A549 (cell line): ENCODE data around the gene ATP6V0A1. TPM values are rescaled to one million over a fixed set of nuclear protein-coding genes. Genes with fewer than 3 reads are reported as not detected.

Experiments used
- ATAC-seq, 2 experiments: fragments of 200-7000 bp in 1 of 2; fragments of >200 bp in 1 of 2; cut with Nextera tagmentation in 1 of 2; cut with Tn5 transposase in 1 of 2; 3 replicates each; pipeline versions ENCODE4 v1.8.0 to v1.9.1; 2018 to 2020; ENCODE audit warnings: mild to moderate bottlenecking in 1 of 2, moderate library complexity in 1 of 2
- CTCF ChIA-PET: fragments of 300-600 bp; sonication (Branson Sonifier 250); formaldehyde crosslinking; extraction: SDS; loops from one replicate; lab custom pipeline; 2021; ENCODE audit warnings: antibody characterized with exemption, inconsistent platforms; lab: Yijun Ruan, JAX
- POLR2A ChIA-PET: fragments of 350-600 bp; formaldehyde crosslinking; extraction: SDS; loops from one replicate; lab custom pipeline; 2021; ENCODE audit warnings: antibody characterized with exemption, inconsistent platforms; lab: Yijun Ruan, JAX
- DNase-seq, 2 experiments: peaks; one replicate each; pipeline versions ENCODE4 v3.0.0 to v3.0.0-alpha.2; 2011 to 2016; ENCODE audit warnings: low read depth in 1 of 2, low spot score in 1 of 2
- FAIRE-seq: peaks from 2 replicates; lab custom pipeline; 2011; peaks lifted over from hg19 to GRCh38; lab: Jason Lieb, UNC
- H3K27ac ChIP-seq, 2 experiments: fragments of >200 bp; sonication (Bioruptor Twin); formaldehyde crosslinking; 3 replicates each; pipeline ENCODE4 v1.5.1; 2016 to 2017
- H3K4me1 ChIP-seq: fragments of >200 bp; sonication (Bioruptor Twin); formaldehyde crosslinking; 3 replicates; pipeline ENCODE4 v1.6.1; 2016
- H3K4me2 ChIP-seq: fragments of >200 bp; sonication (Bioruptor Twin); formaldehyde crosslinking; 3 replicates; pipeline ENCODE4 v1.6.1; 2016
- H3K4me3 ChIP-seq: fragments of >200 bp; sonication (Bioruptor Twin); formaldehyde crosslinking; 3 replicates; pipeline ENCODE4 v1.5.1; 2016
- H3K9me3 ChIP-seq: fragments of >200 bp; sonication (Bioruptor Twin); formaldehyde crosslinking; 3 replicates; pipeline ENCODE4 v1.6.1; 2016
- CBX2 ChIP-seq: fragments of 200-600 bp; sonication (generic); IDR thresholded peaks from 2 replicates; pipeline ENCODE4 v1.6.1; 2016; ENCODE audit warnings: low read depth, mild to moderate bottlenecking, borderline replicate concordance
- CBX8 ChIP-seq: fragments of 200-600 bp; sonication (generic); IDR thresholded peaks from 2 replicates; pipeline ENCODE4 v1.6.1; 2016
- CEBPB ChIP-seq, 2 experiments: fragments of >200 bp in 1 of 2; sonication (Bioruptor Twin) in 1 of 2; formaldehyde crosslinking in 1 of 2; IDR thresholded peaks; 2 replicates each; pipeline ENCODE4 v1.6.1; 2012 to 2016
- CHD2 ChIP-seq: fragments of 150-350 bp; IDR thresholded peaks from 2 replicates; pipeline ENCODE4 v1.6.1; 2014; ENCODE audit warnings: low read length; ENCODE audit not compliant: partially characterized antibody
- EHF ChIP-seq: fragments of 250-450 bp; sonication (Bioruptor Pico); IDR thresholded peaks from 2 replicates; pipeline ENCODE4 v1.5.0; 2020; ENCODE audit warnings: mild to moderate bottlenecking
- EHMT2 ChIP-seq: fragments of 200-600 bp; sonication (generic); IDR thresholded peaks from 2 replicates; pipeline ENCODE4 v1.6.1; 2016; ENCODE audit warnings: antibody characterized with exemption, low read depth, mild to moderate bottlenecking, moderate library complexity
- EP300 ChIP-seq, 2 experiments: fragments of >200 bp; sonication (Bioruptor Twin); formaldehyde crosslinking; IDR thresholded peaks; 2 replicates in 1 of 2; 3 replicates in 1 of 2; pipeline ENCODE4 v1.6.1; 2016 to 2017
- ESRRA ChIP-seq: fragments of 150-350 bp; IDR thresholded peaks from 2 replicates; pipeline ENCODE4 v1.6.1; 2014; ENCODE audit warnings: mild to moderate bottlenecking, low read length, borderline replicate concordance
- FOSB ChIP-seq: fragments of 250-450 bp; sonication (Bioruptor Pico); IDR thresholded peaks from 2 replicates; pipeline ENCODE4 v1.5.0; 2020; ENCODE audit warnings: mild to moderate bottlenecking, moderate library complexity
- FOSL2 ChIP-seq, 2 experiments: fragments of 450-650 bp in 1 of 2; fragments of >200 bp in 1 of 2; sonication (Bioruptor Twin) in 1 of 2; formaldehyde crosslinking; IDR thresholded peaks; 2 replicates each; pipeline versions ENCODE4 v1.5.0 to v1.6.1; 2016 to 2020; ENCODE audit warnings: mild to moderate bottlenecking in 1 of 2, moderate library complexity in 1 of 2
- HEYL ChIP-seq: fragments of 250-450 bp; sonication (Bioruptor Pico); IDR thresholded peaks from 2 replicates; pipeline ENCODE4 v1.8.0; 2021; ENCODE audit warnings: mild to moderate bottlenecking, moderate library complexity
- HOXA7 ChIP-seq: fragments of 250-450 bp; sonication (Bioruptor Pico); IDR thresholded peaks from 2 replicates; pipeline ENCODE4 v1.5.0; 2020; ENCODE audit warnings: mild to moderate bottlenecking, moderate library complexity
- JUN ChIP-seq, 2 experiments: fragments of >200 bp; sonication (Bioruptor Twin); formaldehyde crosslinking; IDR thresholded peaks; 2 replicates in 1 of 2; 3 replicates in 1 of 2; pipeline ENCODE4 v1.6.1; 2016 to 2017
- MAFK ChIP-seq: fragments of 450-650 bp; IDR thresholded peaks from 2 replicates; pipeline ENCODE4 v1.6.1; 2014; ENCODE audit not compliant: partially characterized antibody
- MAZ ChIP-seq: fragments of 150-350 bp; IDR thresholded peaks from 2 replicates; pipeline ENCODE4 v1.6.1; 2014; ENCODE audit warnings: antibody characterized with exemption, low read depth, low read length, borderline replicate concordance
- MYC ChIP-seq: IDR thresholded peaks from 2 replicates; pipeline ENCODE4 v1.6.1; 2012; ENCODE audit warnings: mild to moderate bottlenecking, inconsistent platforms, low read length, improper control_type of control experiment, borderline replicate concordance
- NPAS2 ChIP-seq: fragments of 250-450 bp; sonication (Bioruptor Pico); IDR thresholded peaks from 2 replicates; pipeline ENCODE4 v1.8.0; 2022; ENCODE audit warnings: mild to moderate bottlenecking, moderate library complexity, borderline replicate concordance
- PHF8 ChIP-seq: fragments of 200-600 bp; sonication (generic); IDR thresholded peaks from 2 replicates; pipeline ENCODE4 v1.6.1; 2016; ENCODE audit warnings: low read depth, mild to moderate bottlenecking, antibody characterized with exemption, moderate library complexity, borderline replicate concordance
- POLR2A ChIP-seq: IDR thresholded peaks from 2 replicates; pipeline ENCODE4 v1.6.1; 2012; ENCODE audit warnings: mild to moderate bottlenecking, low read length
- POLR2AphosphoS2 ChIP-seq: conservative IDR thresholded peaks from 2 replicates; pipeline ENCODE4 v1.6.1; 2012; ENCODE audit warnings: low read length, improper control_type of control experiment, inconsistent platforms
- RAD21 ChIP-seq, 2 experiments: fragments of >200 bp in 1 of 2; sonication (Bioruptor Twin) in 1 of 2; formaldehyde crosslinking in 1 of 2; IDR thresholded peaks in 1 of 2; conservative IDR thresholded peaks in 1 of 2; 2 replicates in 1 of 2; 3 replicates in 1 of 2; pipeline ENCODE4 v1.6.1; 2012 to 2018; ENCODE audit warnings: inconsistent platforms in 1 of 2
- RNF2 ChIP-seq: fragments of 200-600 bp; sonication (generic); IDR thresholded peaks from 2 replicates; pipeline ENCODE4 v1.6.1; 2016; ENCODE audit warnings: low read depth, mild to moderate bottlenecking, antibody characterized with exemption, moderate library complexity, borderline replicate concordance
- SMC3 ChIP-seq: fragments of >200 bp; sonication (Bioruptor Twin); formaldehyde crosslinking; IDR thresholded peaks from 3 replicates; pipeline ENCODE4 v1.6.1; 2018; ENCODE audit warnings: inconsistent platforms
- TFCP2L1 ChIP-seq: fragments of 250-450 bp; sonication (Bioruptor Pico); IDR thresholded peaks from 2 replicates; pipeline ENCODE4 v1.5.0; 2021; ENCODE audit warnings: mild to moderate bottlenecking
- TP53 ChIP-seq: fragments of 250-450 bp; sonication (Bioruptor Pico); IDR thresholded peaks from 2 replicates; pipeline ENCODE4 v1.5.0; 2021; ENCODE audit warnings: mild to moderate bottlenecking, moderate library complexity
- ZC3H11A ChIP-seq: fragments of 450-650 bp; IDR thresholded peaks from 2 replicates; pipeline ENCODE4 v1.6.1; 2014; ENCODE audit warnings: antibody characterized with exemption, mild to moderate bottlenecking
- ZFP36 ChIP-seq: fragments of 450-650 bp; IDR thresholded peaks from 2 replicates; pipeline ENCODE4 v1.6.1; 2014; ENCODE audit warnings: borderline replicate concordance; ENCODE audit not compliant: partially characterized antibody
- ZNF302 ChIP-seq: fragments of 250-450 bp; sonication (Bioruptor Pico); IDR thresholded peaks from 2 replicates; pipeline ENCODE4 v1.9.0; 2021; ENCODE audit warnings: inconsistent platforms, mild to moderate bottlenecking, moderate library complexity
- ZSCAN20 ChIP-seq: fragments of 250-450 bp; sonication (Bioruptor Pico); IDR thresholded peaks from 2 replicates; pipeline ENCODE4 v1.8.0; 2022; ENCODE audit warnings: mild to moderate bottlenecking, moderate library complexity
- WGBS: methylation state at CpG from one replicate; pipeline ENCODE4 v1.1.6; 2017; ENCODE audit errors: missing lambda C conversion rate; 5-methylcytosine and 5-hydroxymethylcytosine counted together
- polyA minus RNA-seq: library from RNA; depleted of rRNA, polyadenylated mRNA; stranded (reverse); fragments of >200 nt; gene quantifications from 2 replicates; pipeline ENCODE4 v1.2.3, GENCODE V29; 2011; rRNA and poly(A)+ RNA removed
- polyA plus RNA-seq, 4 experiments: library from polyadenylated mRNA; depleted of rRNA in 3 of 4; stranded (reverse); fragments of >200 nt; fragmentation: RNase III in 1 of 4; extraction: RNeasy Plus Mini Kit Qiagen cat#74134 plus additional on column Dnase treatment in 1 of 4; gene quantifications; 2 replicates in 3 of 4; 3 replicates in 1 of 4; pipeline ENCODE4 v1.2.3, GENCODE V29; 2011 to 2017
- TF ChIP-seq, protein P1 (sequence below): fragments of 250-450 bp; sonication (Bioruptor Pico); IDR thresholded peaks from 2 replicates; pipeline ENCODE4 v1.5.0; 2020; ENCODE audit warnings: low read depth, mild to moderate bottlenecking, moderate library complexity
- TF ChIP-seq, protein P2 (sequence below): fragments of 150-350 bp; IDR thresholded peaks from 2 replicates; pipeline ENCODE4 v1.6.1; 2014; ENCODE audit warnings: low read depth, mild to moderate bottlenecking, low read length
- TF ChIP-seq, protein P3 (sequence below): fragments of >200 bp; sonication (Bioruptor Twin); formaldehyde crosslinking; IDR thresholded peaks from 3 replicates; pipeline ENCODE4 v1.5.1; 2016
- TF ChIP-seq, protein P4 (sequence below): IDR thresholded peaks from 2 replicates; pipeline ENCODE4 v1.6.1; 2012; ENCODE audit warnings: low read depth, borderline replicate concordance
- TF ChIP-seq, protein P5 (sequence below): fragments of >200 bp; sonication (Bioruptor Twin); formaldehyde crosslinking; IDR thresholded peaks from 2 replicates; pipeline ENCODE4 v1.6.1; 2016
- TF ChIP-seq, protein P6 (sequence below): IDR thresholded peaks from 2 replicates; pipeline ENCODE4 v1.6.1; 2012

Gene ATP6V0A1
- 33.7 and 59.6 TPM in 2 replicates for polyA plus RNA-seq (2011; rRNA removed)
- 36.3 and 39.6 TPM in 2 replicates for polyA plus RNA-seq (2012; cell fraction: cytosol; rRNA removed)
- polyA plus RNA-seq (2012; cell fraction: nucleus; rRNA removed) = 219 and 262 TPM in 2 replicates
- polyA plus RNA-seq (2017; fragmentation: RNase III; extraction: RNeasy Plus Mini Kit Qiagen cat#74134 plus additional on column Dnase treatment) = 25.8 to 27.3 TPM (median 26.7 TPM) in 3 replicates
- polyA minus RNA-seq = 115 and 146 TPM in 2 replicates

DNA sequence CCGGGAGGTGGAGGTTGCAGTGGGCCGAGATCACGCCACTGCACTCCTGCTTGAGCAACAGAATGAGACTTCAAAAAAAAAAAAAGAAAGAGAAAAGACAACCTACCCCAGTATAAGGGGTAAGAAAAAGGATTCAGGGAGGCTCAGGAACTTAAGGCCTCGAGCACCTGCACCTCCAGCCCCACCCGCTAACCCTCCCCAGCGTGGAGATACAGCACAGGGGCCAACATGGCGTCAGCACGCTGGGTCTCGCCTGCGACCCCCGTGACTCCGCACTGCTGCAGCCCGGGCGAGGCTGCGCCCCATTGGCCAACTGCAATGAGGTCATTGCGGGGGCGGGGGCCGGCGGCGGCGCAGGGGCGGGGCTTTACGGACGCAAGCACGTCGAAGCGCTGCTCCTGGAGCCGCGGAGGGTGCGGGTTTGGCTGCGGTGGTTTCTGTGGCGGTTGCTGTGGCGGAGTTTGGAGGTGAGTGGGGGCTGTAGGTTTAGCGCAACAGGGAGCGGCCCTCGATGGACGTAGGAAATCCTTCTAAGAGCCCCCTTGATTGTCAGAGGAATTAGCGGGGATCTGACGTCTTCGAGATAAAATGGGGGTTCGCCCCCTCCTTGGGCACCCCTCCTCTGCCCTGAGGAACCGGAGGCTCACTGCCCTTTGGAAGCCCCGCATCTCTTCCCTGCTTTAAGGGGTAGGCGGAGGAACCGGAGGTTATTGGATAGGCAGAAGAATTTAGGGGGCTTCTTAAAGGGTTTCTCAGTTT is at the start of gene ATP6V0A1:
Gene ATP6V0A1 (plus strand): TSS at position 382 of the 759 bp plus-strand sequence. CDS start 2,017 bp downstream, outside the sequence.
- Histone ChIP-seq H3K9me3 (no peaks in the 10 kb centered on the region), H3K27ac (peak within 1 kb of the TSS; percentile 84 to 88), H3K4me3 (peak within 1 kb of the TSS; percentile 83), H3K4me2 (peak within 1 kb of the TSS; percentile 88), H3K4me1 (peaks cover 42% of the 10 kb centered on the region)
- ChIA-PET CTCF (interaction anchor here (1.0 to 3.8 kb wide), 14 partner anchors 8 to 305 kb away, joined by 3 to 20 read pairs (median 6); no protein-coding TSS in a partner anchor), POLR2A (interaction anchor here (0.7 kb wide), 1 partner anchor 154 kb away, joined by 13 read pairs; no protein-coding TSS in a partner anchor)
- ATAC-seq = peak; percentile 96
- WGBS = 1% methylated on average over 39 of the region's 45 CpGs
- FAIRE-seq = no peak
- peak; percentile 94 to 95 for DNase-seq
- TF ChIP-seq CHD2 = no peak
- TF ChIP-seq ZSCAN20 = no peak
- TF ChIP-seq CBX2 = no peak
- no peak for TF ChIP-seq RNF2
- no peak for TF ChIP-seq POLR2AphosphoS2
- TF ChIP-seq ZC3H11A = no peak
- TF ChIP-seq, protein P1, sequence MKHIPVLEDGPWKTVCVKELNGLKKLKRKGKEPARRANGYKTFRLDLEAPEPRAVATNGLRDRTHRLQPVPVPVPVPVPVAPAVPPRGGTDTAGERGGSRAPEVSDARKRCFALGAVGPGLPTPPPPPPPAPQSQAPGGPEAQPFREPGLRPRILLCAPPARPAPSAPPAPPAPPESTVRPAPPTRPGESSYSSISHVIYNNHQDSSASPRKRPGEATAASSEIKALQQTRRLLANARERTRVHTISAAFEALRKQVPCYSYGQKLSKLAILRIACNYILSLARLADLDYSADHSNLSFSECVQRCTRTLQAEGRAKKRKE (CRISPR knock-in tag) = no peak
- no peak for TF ChIP-seq NPAS2 (CRISPR knock-in tag)
- TF ChIP-seq FOSB = no peak
- peak; percentile 81; the same call in 1 of the 2 replicates for TF ChIP-seq MYC
- 0 out of 3 replicates have a peak, but pooled peaks have one; percentile 5 for TF ChIP-seq SMC3
- peak in 1 of 2 experiments; percentile 80; a peak in 3 of 5 replicates for TF ChIP-seq JUN (IDR thresholded peaks at IDR 0.05)
- peak; percentile 87 for TF ChIP-seq MAZ
- no peak for TF ChIP-seq ZFP36
- TF ChIP-seq, protein P2, sequence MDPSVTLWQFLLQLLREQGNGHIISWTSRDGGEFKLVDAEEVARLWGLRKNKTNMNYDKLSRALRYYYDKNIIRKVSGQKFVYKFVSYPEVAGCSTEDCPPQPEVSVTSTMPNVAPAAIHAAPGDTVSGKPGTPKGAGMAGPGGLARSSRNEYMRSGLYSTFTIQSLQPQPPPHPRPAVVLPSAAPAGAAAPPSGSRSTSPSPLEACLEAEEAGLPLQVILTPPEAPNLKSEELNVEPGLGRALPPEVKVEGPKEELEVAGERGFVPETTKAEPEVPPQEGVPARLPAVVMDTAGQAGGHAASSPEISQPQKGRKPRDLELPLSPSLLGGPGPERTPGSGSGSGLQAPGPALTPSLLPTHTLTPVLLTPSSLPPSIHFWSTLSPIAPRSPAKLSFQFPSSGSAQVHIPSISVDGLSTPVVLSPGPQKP = no peak
- TF ChIP-seq PHF8 = peak; percentile 66
- no peak for TF ChIP-seq EP300 (IDR thresholded peaks at IDR 0.05)
- no peak; a peak in 1 of 4 replicates for TF ChIP-seq CEBPB (IDR thresholded peaks at IDR 0.05)
- TF ChIP-seq EHF (CRISPR knock-in tag) = no peak
- TF ChIP-seq, protein P3, sequence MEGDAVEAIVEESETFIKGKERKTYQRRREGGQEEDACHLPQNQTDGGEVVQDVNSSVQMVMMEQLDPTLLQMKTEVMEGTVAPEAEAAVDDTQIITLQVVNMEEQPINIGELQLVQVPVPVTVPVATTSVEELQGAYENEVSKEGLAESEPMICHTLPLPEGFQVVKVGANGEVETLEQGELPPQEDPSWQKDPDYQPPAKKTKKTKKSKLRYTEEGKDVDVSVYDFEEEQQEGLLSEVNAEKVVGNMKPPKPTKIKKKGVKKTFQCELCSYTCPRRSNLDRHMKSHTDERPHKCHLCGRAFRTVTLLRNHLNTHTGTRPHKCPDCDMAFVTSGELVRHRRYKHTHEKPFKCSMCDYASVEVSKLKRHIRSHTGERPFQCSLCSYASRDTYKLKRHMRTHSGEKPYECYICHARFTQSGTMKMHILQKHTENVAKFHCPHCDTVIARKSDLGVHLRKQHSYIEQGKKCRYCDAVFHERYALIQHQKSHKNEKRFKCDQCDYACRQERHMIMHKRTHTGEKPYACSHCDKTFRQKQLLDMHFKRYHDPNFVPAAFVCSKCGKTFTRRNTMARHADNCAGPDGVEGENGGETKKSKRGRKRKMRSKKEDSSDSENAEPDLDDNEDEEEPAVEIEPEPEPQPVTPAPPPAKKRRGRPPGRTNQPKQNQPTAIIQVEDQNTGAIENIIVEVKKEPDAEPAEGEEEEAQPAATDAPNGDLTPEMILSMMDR = no peak
- TF ChIP-seq ZNF302 (CRISPR knock-in tag) = 0 out of 2 replicates have a peak, but pooled peaks have one; percentile 54
- no peak for TF ChIP-seq MAFK
- TF ChIP-seq TP53 (CRISPR knock-in tag) = no peak
- TF ChIP-seq, protein P4, sequence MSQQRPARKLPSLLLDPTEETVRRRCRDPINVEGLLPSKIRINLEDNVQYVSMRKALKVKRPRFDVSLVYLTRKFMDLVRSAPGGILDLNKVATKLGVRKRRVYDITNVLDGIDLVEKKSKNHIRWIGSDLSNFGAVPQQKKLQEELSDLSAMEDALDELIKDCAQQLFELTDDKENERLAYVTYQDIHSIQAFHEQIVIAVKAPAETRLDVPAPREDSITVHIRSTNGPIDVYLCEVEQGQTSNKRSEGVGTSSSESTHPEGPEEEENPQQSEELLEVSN = peak; percentile 77
- no peak for TF ChIP-seq TFCP2L1 (CRISPR knock-in tag)
- TF ChIP-seq CBX8 = no peak
- TF ChIP-seq HOXA7 (CRISPR knock-in tag) = no peak
- peak; percentile 80 for TF ChIP-seq POLR2A
- TF ChIP-seq, protein P5, sequence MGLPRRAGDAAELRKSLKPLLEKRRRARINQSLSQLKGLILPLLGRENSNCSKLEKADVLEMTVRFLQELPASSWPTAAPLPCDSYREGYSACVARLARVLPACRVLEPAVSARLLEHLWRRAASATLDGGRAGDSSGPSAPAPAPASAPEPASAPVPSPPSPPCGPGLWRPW = no peak
- no peak for TF ChIP-seq EHMT2
- no peak for TF ChIP-seq HEYL (CRISPR knock-in tag)
- no peak for TF ChIP-seq FOSL2 (IDR thresholded peaks at IDR 0.05)
- TF ChIP-seq FOSL2 (CRISPR knock-in tag; IDR thresholded peaks at IDR 0.05) = peak; percentile 19; the same call in 1 of the 2 replicates
- TF ChIP-seq, protein P6, sequence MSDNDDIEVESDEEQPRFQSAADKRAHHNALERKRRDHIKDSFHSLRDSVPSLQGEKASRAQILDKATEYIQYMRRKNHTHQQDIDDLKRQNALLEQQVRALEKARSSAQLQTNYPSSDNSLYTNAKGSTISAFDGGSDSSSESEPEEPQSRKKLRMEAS = peak; percentile 94
- no peak for TF ChIP-seq ESRRA
- TF ChIP-seq RAD21 (conservative IDR thresholded peaks at IDR 0.05 in 1 of 2, IDR thresholded peaks at IDR 0.05 in 1 of 2) = no peak
